GM12878 (cell line): Measurements from ENCODE around the gene ESRP2. TPM values are rescaled to one million over a fixed set of nuclear protein-coding genes. Genes with fewer than 3 reads are reported as not detected.

Source experiments
- ATAC-seq: fragments of 200-7000 bp; cut with Tn5 transposase; 3 replicates; pipeline ENCODE4 v1.9.1; 2020; ENCODE audit warnings: mild to moderate bottlenecking, moderate library complexity
- BruUV-seq: library from RNA; stranded (reverse); fragments of 400-500 nt; replicated peaks from 2 replicates; lab custom pipeline; 2021; lab: Mats Ljungman, UMichigan
- CTCF ChIA-PET: fragments of 300-600 bp; sonication (Branson Sonifier 250); formaldehyde crosslinking; extraction: SDS; loops from one replicate; lab custom pipeline; 2021; ENCODE audit warnings: inconsistent platforms; lab: Yijun Ruan, JAX
- POLR2A ChIA-PET: fragments of 350-600 bp; formaldehyde crosslinking; extraction: SDS; loops from one replicate; lab custom pipeline; 2021; ENCODE audit warnings: inconsistent platforms; lab: Charles Lee
- RAD21 ChIA-PET: fragments of 300-600 bp; sonication (Branson Sonifier 250); formaldehyde crosslinking; loops from one replicate; lab custom pipeline; 2023; ENCODE audit warnings: antibody characterized with exemption; ENCODE audit not compliant: unreplicated experiment; lab: Charles Lee
- SMC1A ChIA-PET: fragments of 300-600 bp; sonication (Branson Sonifier 250); formaldehyde crosslinking; loops from one replicate; lab custom pipeline; 2023; ENCODE audit not compliant: unreplicated experiment, uncharacterized antibody; lab: Charles Lee
- DNase-seq: peaks from one replicate; pipeline ENCODE4 v3.0.0-alpha.2; 2011; ENCODE audit warnings: low read depth, low spot score
- FAIRE-seq: peaks from 3 replicates; lab custom pipeline; 2011; peaks lifted over from hg19 to GRCh38; lab: Jason Lieb, UNC
- H2AFZ ChIP-seq: 2 replicates; pipeline ENCODE4 v1.6.0; 2011; ENCODE audit warnings: low read depth, low read length, control low read depth; ENCODE audit not compliant: control insufficient read depth
- H3K27ac ChIP-seq: 2 replicates; pipeline ENCODE4 v1.5.1; 2011; ENCODE audit warnings: control low read depth; ENCODE audit not compliant: control insufficient read depth, insufficient read depth
- H3K27me3 ChIP-seq, 2 experiments: replicated peaks in 1 of 2; 2 replicates each; pipeline versions ENCODE4 v1.6.0 to v1.6.1; 2011; ENCODE audit warnings: low read length in 1 of 2; ENCODE audit not compliant: control insufficient read depth in 2 of 2, insufficient read depth in 2 of 2
- H3K36me3 ChIP-seq, 2 experiments: 2 replicates each; pipeline ENCODE4 v1.5.1; 2011; ENCODE audit warnings: low read length in 1 of 2; ENCODE audit not compliant: control insufficient read depth in 2 of 2, insufficient read depth in 2 of 2
- H3K4me1 ChIP-seq: 2 replicates; pipeline ENCODE4 v1.6.1; 2011; ENCODE audit warnings: mild to moderate bottlenecking, low read length, moderate library complexity, mixed read lengths; ENCODE audit not compliant: control insufficient read depth, insufficient read depth
- H3K4me2 ChIP-seq: 2 replicates; pipeline ENCODE4 v1.6.0; 2011; ENCODE audit warnings: control low read depth; ENCODE audit not compliant: control insufficient read depth, insufficient read depth
- H3K4me3 ChIP-seq: fragments of 200-600 bp; sonication (generic); 2 replicates; pipeline ENCODE4 v1.5.1; 2016
- H3K79me2 ChIP-seq: 2 replicates; pipeline ENCODE4 v1.6.0; 2011; ENCODE audit warnings: low read length; ENCODE audit not compliant: control insufficient read depth, insufficient read depth
- H3K9ac ChIP-seq: 2 replicates; pipeline ENCODE4 v1.8.0; 2011; ENCODE audit warnings: low read length, control low read depth, mixed read lengths; ENCODE audit not compliant: control insufficient read depth, insufficient read depth
- H3K9me3 ChIP-seq: replicated peaks from 3 replicates; pipeline ENCODE4 v1.5.1; 2011; ENCODE audit warnings: mild to moderate bottlenecking, low read length; ENCODE audit not compliant: control insufficient read depth, insufficient read depth
- H4K20me1 ChIP-seq: 2 replicates; pipeline ENCODE4 v1.6.0; 2011; ENCODE audit not compliant: control insufficient read depth, insufficient read depth
- CEBPB ChIP-seq, 2 experiments: fragments of 150-350 bp in 1 of 2; IDR thresholded peaks; 2 replicates each; pipeline ENCODE4 v1.6.1; 2012 to 2014; ENCODE audit warnings: low read depth in 2 of 2, low read length in 2 of 2, borderline replicate concordance in 1 of 2, inconsistent platforms in 1 of 2
- LARP7 ChIP-seq: fragments of 450-650 bp; IDR thresholded peaks from 2 replicates; pipeline ENCODE4 v1.6.1; 2017; ENCODE audit warnings: mild to moderate bottlenecking
- MXI1 ChIP-seq: fragments of 150-350 bp; IDR thresholded peaks from 2 replicates; pipeline ENCODE4 v1.6.1; 2011; ENCODE audit warnings: low read depth, mild to moderate bottlenecking, inconsistent platforms, low read length, improper control_type of control experiment
- RELA ChIP-seq: fragments of 450-650 bp; IDR thresholded peaks from 2 replicates; pipeline ENCODE4 v1.8.0; 2014; ENCODE audit warnings: borderline replicate concordance; ENCODE audit not compliant: partially characterized antibody
- ZNF384 ChIP-seq: IDR thresholded peaks from 2 replicates; pipeline ENCODE4 v1.6.1; 2012; ENCODE audit warnings: low read depth, mild to moderate bottlenecking, low read length, improper control_type of control experiment, borderline replicate concordance
- WGBS: methylation state at CpG from one replicate; pipeline ENCODE4 v1.1.6; 2016; ENCODE audit warnings: low lambda C conversion rate; ENCODE audit not compliant: insufficient replicate concordance, insufficient coverage; ENCODE audit errors: missing lambda C conversion rate; 5-methylcytosine and 5-hydroxymethylcytosine counted together
- in situ Hi-C: fragments of 300-500 bp; cut with MboI; formaldehyde crosslinking; loops from 9 replicates; pipeline ENCODE4 v1.14.3; 2018; ENCODE audit warnings: mixed read lengths
- intact Hi-C: fragments of 100-400 bp; cut with micrococcal nuclease; formaldehyde crosslinking; loops from one replicate; pipeline ENCODE4 v1.14.2; 2022; ENCODE audit not compliant: unreplicated experiment
- polyA plus RNA-seq, 11 experiments: library from polyadenylated mRNA; depleted of rRNA in 4 of 11; unstranded in 6 of 11; stranded (reverse) in 5 of 11; fragments of >200 nt; fragmentation: Nextera tagmentation in 4 of 11; fragmentation: Illumina TruSeq in 1 of 11; extraction: Ambion mirVana in 4 of 11; extraction: Trizol in 1 of 11; gene quantifications; 1 replicate in 1 of 11; 2 replicates in 10 of 11; pipeline versions ENCODE4 v1.2.1 to v1.2.3, GENCODE V29; 2011 to 2016; ENCODE audit warnings: inconsistent platforms in 2 of 11, missing spikeins in 2 of 11, low read depth in 1 of 11
- total RNA-seq, 4 experiments: library from RNA; depleted of rRNA in 3 of 4; stranded (reverse); fragments of >200 nt in 3 of 4; fragmentation: Illumina TruSeq in 1 of 4; extraction: Trizol in 1 of 4; gene quantifications; 2 replicates each; pipeline versions ENCODE4 v1.2.1 to v1.2.3, GENCODE V29; 2013 to 2021
- TF ChIP-seq, protein P1 (sequence below): IDR thresholded peaks from 2 replicates; pipeline ENCODE4 v1.6.1; 2012; ENCODE audit warnings: low read depth, low read length, improper control_type of control experiment
- TF ChIP-seq, protein P2 (sequence below): fragments of 450-650 bp; IDR thresholded peaks from 2 replicates; pipeline ENCODE4 v1.6.1; 2017; ENCODE audit warnings: mild to moderate bottlenecking, moderate library complexity
- TF ChIP-seq, protein P3 (sequence below): IDR thresholded peaks from 2 replicates; pipeline ENCODE4 v1.6.1; 2011; ENCODE audit warnings: borderline replicate concordance, low read depth, mild to moderate bottlenecking, moderate library complexity, mixed read lengths, low read length; ENCODE audit not compliant: insufficient read depth; ENCODE audit errors: extremely low read length
- TF ChIP-seq, protein P4 (sequence below): fragments of 450-650 bp; IDR thresholded peaks from 2 replicates; pipeline ENCODE4 v1.6.1; 2017; ENCODE audit warnings: mild to moderate bottlenecking, moderate library complexity

Gene ESRP2
- total and polyA plus RNA-seq, 10 of the 15 experiments (the other 5 are each of a cell fraction or from before 2014, with no cell fraction given) = 0.04 to 0.64 (median 0.08) TPM; not detected in 3

DNA sequence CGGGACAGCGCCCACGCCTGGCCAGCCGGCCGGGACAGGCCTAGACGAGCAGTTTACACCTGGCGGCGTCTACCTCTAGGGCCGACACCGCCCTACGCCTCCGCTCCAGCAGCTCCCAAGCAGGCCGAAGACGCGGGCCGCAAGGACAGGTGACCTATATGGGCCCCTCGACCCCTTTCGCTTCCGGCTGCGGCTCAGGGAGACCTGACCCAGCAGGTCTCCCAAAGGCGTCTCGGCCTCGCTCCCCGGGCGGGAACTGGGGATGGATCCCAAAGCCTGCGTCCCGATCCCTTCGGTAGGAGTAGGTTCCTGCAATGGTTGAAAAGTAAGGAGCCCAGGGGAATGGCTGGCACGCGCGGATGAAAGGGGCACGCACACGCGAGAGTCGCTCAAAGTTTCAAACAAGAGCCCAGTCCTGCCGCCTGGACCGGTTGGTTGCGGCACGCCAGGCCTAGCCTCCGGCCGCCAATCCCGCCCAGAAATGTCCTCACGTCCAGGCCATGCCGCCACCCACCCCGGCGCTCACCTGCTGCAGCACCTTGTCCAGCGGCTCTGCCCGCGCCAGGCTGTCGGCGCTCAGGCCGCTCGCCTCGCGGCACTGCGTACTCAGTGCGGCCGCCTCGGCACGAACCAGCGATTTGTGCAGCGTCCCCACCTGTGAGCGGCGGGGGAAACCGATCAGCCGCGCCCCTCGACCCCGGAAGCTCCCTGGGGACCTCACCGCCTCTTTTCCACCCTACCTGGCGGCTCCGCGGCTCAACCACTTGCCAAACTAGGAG is 630 bp downstream of the ESRP2 start:
- ATAC-seq (no peak), DNase-seq (no peak), FAIRE-seq (no peak)
- ChIA-PET SMC1A (no interaction called here), RAD21 (no interaction called here), POLR2A (interaction anchor here (0.6 to 1.0 kb wide), 3 partner anchors 9 to 488 kb away, joined by 3 to 4 read pairs (median 3); no protein-coding TSS in a partner anchor), CTCF (interaction anchor here (1.1 kb wide), 1 partner anchor 26 kb away, joined by 4 read pairs; no protein-coding TSS in a partner anchor)
- Histone ChIP-seq H3K4me1 (peaks cover 11% of the 10 kb centered on the region), H3K27me3 (no peaks in the 10 kb centered on the region), H4K20me1 (no peaks in the 10 kb centered on the region), H2AFZ (no peak overlapping the region), H3K79me2 (no peaks in the 10 kb centered on the region), H3K9me3 (no peaks in the 10 kb centered on the region), H3K4me3 (no peak overlapping the region; the same call in 1 of the 2 replicates), H3K36me3 (peaks cover 1 to 2% of the 10 kb centered on the region in 2 experiments; a peak in 1 of 4 replicates), H3K27ac (no peak overlapping the region), H3K9ac (no peak overlapping the region), H3K4me2 (peak overlapping the region; percentile 98; the same call in 1 of the 2 replicates)
- 85% methylated on average over 65 of the region's 73 CpGs for WGBS
- in situ Hi-C loops = no loop called here
- no TSS peak for BruUV-seq
- intact Hi-C loops = no loop called here
- TF ChIP-seq, protein P1, sequence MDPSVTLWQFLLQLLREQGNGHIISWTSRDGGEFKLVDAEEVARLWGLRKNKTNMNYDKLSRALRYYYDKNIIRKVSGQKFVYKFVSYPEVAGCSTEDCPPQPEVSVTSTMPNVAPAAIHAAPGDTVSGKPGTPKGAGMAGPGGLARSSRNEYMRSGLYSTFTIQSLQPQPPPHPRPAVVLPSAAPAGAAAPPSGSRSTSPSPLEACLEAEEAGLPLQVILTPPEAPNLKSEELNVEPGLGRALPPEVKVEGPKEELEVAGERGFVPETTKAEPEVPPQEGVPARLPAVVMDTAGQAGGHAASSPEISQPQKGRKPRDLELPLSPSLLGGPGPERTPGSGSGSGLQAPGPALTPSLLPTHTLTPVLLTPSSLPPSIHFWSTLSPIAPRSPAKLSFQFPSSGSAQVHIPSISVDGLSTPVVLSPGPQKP = no peak
- no peak for TF ChIP-seq ZNF384
- no peak for TF ChIP-seq RELA
- TF ChIP-seq, protein P2, sequence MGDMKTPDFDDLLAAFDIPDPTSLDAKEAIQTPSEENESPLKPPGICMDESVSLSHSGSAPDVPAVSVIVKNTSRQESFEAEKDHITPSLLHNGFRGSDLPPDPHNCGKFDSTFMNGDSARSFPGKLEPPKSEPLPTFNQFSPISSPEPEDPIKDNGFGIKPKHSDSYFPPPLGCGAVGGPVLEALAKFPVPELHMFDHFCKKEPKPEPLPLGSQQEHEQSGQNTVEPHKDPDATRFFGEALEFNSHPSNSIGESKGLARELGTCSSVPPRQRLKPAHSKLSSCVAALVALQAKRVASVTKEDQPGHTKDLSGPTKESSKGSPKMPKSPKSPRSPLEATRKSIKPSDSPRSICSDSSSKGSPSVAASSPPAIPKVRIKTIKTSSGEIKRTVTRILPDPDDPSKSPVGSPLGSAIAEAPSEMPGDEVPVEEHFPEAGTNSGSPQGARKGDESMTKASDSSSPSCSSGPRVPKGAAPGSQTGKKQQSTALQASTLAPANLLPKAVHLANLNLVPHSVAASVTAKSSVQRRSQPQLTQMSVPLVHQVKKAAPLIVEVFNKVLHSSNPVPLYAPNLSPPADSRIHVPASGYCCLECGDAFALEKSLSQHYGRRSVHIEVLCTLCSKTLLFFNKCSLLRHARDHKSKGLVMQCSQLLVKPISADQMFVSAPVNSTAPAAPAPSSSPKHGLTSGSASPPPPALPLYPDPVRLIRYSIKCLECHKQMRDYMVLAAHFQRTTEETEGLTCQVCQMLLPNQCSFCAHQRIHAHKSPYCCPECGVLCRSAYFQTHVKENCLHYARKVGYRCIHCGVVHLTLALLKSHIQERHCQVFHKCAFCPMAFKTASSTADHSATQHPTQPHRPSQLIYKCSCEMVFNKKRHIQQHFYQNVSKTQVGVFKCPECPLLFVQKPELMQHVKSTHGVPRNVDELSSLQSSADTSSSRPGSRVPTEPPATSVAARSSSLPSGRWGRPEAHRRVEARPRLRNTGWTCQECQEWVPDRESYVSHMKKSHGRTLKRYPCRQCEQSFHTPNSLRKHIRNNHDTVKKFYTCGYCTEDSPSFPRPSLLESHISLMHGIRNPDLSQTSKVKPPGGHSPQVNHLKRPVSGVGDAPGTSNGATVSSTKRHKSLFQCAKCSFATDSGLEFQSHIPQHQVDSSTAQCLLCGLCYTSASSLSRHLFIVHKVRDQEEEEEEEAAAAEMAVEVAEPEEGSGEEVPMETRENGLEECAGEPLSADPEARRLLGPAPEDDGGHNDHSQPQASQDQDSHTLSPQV = no peak
- TF ChIP-seq CEBPB (IDR thresholded peaks at IDR 0.05; ENCODE audit: borderline replicate concordance in 1 of 2, low read depth in 2 of 2, low read length in 2 of 2) = no peak
- TF ChIP-seq, protein P3, sequence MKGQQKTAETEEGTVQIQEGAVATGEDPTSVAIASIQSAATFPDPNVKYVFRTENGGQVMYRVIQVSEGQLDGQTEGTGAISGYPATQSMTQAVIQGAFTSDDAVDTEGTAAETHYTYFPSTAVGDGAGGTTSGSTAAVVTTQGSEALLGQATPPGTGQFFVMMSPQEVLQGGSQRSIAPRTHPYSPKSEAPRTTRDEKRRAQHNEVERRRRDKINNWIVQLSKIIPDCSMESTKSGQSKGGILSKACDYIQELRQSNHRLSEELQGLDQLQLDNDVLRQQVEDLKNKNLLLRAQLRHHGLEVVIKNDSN = no peak
- no peak for TF ChIP-seq LARP7
- TF ChIP-seq, protein P4, sequence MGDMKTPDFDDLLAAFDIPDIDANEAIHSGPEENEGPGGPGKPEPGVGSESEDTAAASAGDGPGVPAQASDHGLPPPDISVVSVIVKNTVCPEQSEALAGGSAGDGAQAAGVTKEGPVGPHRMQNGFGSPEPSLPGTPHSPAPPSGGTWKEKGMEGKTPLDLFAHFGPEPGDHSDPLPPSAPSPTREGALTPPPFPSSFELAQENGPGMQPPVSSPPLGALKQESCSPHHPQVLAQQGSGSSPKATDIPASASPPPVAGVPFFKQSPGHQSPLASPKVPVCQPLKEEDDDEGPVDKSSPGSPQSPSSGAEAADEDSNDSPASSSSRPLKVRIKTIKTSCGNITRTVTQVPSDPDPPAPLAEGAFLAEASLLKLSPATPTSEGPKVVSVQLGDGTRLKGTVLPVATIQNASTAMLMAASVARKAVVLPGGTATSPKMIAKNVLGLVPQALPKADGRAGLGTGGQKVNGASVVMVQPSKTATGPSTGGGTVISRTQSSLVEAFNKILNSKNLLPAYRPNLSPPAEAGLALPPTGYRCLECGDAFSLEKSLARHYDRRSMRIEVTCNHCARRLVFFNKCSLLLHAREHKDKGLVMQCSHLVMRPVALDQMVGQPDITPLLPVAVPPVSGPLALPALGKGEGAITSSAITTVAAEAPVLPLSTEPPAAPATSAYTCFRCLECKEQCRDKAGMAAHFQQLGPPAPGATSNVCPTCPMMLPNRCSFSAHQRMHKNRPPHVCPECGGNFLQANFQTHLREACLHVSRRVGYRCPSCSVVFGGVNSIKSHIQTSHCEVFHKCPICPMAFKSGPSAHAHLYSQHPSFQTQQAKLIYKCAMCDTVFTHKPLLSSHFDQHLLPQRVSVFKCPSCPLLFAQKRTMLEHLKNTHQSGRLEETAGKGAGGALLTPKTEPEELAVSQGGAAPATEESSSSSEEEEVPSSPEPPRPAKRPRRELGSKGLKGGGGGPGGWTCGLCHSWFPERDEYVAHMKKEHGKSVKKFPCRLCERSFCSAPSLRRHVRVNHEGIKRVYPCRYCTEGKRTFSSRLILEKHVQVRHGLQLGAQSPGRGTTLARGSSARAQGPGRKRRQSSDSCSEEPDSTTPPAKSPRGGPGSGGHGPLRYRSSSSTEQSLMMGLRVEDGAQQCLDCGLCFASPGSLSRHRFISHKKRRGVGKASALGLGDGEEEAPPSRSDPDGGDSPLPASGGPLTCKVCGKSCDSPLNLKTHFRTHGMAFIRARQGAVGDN = no peak
- no peak for TF ChIP-seq MXI1
